SW 1271 (cell line): ENCODE results near the gene LDLRAP1.

Experiments used
- DNase-seq, 2 experiments: peaks; one replicate each; lab custom pipeline; 2025; lab: John Stamatoyannopoulos, UW

LDLRAP1 gene

GRCh38 chr1:25524568-25525360 is 18.6 kb upstream of the LDLRAP1 start:
- no peak for DNase-seq

GRCh38 chr1:25525361-25525688 is 18.1 kb upstream of the LDLRAP1 start:
- DNase-seq = no peak

- DNase-seq = no peak
These were observed 16.7 kb upstream of the LDLRAP1 start for GRCh38 chr1:25526753-25527152.

DNA sequence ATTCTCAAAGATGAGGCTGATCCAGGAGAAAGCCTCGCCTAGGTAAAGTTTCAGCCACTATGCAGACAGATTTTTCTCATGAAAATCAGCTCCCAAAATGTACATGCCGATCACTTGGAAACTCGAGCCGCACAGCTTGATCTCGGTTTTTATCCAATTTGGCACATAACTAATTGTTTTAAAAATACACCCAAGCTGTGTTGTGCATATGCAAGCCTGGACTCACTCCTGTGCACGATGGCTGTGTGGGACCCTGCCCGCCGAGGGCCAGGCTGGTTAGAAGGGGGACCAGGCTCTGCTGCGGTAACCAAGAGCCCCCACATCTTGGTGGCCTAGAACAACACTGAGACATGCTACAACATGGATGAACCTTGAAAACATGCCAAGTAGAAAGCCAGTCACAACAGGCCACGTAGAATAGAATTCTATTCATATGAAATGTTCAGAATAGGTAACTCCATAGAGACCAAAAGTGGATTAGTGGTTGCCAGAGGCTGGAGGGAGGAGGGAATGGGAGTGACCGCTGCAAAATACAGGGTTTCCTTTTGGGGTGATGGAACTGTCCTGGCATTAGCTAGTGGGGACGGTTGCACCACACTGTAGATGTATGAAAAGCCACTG is 16.1 kb upstream of the LDLRAP1 start:
- no peak for DNase-seq

DNA sequence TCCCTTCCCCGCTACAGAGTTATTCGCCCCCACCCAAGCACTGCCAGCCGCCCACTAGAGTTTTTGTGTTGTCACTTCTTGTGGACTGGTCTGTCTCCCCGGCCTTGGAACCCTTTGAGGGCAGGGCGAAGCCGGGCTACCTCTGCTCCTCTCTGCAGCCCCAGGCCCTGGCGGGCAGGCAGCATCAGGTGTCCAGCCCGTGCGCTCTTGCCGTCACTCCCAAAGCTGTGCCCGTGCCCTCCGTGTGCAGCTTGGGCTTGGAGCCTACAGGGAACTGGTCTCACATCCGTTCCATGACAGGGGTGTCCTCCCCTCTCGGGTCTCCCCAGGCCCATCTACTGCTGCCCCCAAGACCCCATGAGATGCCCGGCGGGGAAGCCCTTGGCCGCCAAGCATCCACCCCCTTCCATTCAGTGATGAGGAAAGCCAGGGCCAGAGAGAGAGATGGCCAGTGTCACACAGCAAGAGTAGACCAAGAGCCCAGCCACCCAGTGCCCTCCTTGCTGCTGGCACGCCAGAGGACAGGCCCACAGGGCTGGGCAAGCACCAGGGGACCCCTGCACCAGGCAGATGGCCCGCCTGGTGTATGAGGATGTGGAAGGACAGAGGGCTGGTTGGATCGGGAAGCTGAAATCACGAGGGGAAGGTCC is 15.3 kb upstream of the LDLRAP1 start:
- DNase-seq = no peak

DNA sequence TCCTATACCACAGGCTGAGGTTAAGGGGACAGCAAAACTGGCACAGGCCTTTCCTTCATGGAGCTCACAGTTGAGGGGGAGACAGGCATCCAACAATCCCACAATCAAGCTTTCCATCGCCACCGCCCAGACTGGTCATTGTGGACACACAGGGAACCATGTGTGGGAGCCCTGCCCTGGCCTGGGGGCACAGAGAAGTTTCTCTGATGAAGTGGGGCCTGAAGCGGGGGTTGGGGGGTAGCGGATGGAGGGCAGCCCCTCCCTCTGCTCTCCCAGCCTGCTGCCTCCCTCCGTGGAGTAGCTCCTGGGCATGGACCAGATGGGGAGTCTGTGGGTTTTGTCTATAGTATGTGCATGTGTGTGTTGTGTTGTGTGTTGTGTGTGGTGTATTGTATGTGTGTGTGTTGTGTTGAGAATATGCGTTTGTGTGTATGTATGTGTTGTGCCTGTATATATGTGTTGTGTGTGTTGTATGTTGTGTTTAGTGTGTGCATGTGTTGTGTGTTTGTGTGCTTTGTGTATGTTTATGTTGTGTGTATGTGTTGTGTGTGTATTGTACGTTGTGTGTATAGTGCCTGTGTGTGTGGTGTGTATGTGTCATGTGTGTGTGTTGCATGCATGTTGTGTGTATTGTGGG is 14.4 kb upstream of the LDLRAP1 start:
- DNase-seq = no peak

GRCh38 chr1:25529518-25530185 is 13.8 kb upstream of the LDLRAP1 start:
- no peak for DNase-seq

GRCh38 chr1:25530186-25531081 is 13.0 kb upstream of the LDLRAP1 start:
- DNase-seq = no peak

DNA sequence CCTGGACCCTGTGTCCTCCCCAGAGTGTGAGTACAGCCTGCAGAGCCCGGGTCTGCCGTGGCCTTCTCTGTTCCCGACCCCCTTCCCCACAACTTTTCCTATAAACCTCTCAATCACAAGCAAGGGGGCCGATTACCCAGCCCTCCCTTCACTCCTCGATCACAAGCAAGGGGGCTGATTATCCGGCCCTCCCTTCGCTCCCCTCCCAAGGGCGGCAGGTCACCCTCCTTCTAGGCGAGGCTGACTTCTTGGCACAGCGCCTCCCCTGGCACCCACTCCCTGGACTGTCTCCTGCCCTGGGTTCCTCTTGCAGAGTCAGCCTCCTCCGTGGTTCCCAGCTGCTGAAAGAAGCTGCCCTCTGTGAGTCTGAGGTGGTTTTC is 12.3 kb upstream of the LDLRAP1 start:
- DNase-seq = no peak

- DNase-seq = no peak
These were observed 10.4 kb upstream of the LDLRAP1 start for GRCh38 chr1:25532970-25533369.

- DNase-seq = no peak
These were observed 9.5 kb upstream of the LDLRAP1 start for GRCh38 chr1:25533775-25534409.

DNA sequence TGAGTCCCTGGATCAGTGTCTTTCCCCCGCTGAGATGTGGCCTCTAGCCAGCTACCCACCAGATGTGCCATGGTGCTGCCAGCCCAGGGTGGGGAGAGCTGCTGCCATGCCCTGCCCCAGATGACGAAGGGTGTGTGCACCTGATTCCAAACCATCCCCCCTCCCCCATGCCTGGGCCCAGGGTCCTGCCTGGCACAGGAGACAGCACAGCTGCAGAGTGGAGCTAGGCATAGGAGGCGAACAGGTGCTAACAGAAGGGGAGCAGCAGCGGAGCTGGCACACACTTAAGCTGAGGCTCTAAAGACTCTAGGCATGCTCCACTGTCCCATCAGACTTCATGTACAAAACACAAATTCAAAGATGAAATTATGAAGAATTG is 9.0 kb upstream of the LDLRAP1 start:
- DNase-seq = no peak

DNA sequence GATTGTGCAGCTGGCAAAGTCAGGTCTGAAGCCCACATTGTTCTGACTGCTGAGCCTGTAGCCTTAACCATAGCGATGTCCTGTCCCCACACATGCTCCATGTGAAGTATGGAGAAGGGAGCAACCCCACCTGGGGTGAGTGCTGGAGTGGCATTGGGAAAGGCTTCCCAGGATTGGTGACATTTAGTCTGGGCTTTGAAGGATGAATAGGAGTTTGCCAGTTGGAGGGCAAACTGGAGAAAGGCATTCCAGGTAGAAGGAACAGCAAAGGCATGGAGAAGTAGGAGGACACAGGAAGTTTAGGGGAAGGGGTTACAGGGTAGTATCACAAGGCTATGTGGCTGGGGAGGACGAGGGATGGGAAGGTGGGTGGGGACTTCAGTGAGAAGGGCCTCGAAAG is 7.3 kb upstream of the LDLRAP1 start:
- no peak for DNase-seq

DNA sequence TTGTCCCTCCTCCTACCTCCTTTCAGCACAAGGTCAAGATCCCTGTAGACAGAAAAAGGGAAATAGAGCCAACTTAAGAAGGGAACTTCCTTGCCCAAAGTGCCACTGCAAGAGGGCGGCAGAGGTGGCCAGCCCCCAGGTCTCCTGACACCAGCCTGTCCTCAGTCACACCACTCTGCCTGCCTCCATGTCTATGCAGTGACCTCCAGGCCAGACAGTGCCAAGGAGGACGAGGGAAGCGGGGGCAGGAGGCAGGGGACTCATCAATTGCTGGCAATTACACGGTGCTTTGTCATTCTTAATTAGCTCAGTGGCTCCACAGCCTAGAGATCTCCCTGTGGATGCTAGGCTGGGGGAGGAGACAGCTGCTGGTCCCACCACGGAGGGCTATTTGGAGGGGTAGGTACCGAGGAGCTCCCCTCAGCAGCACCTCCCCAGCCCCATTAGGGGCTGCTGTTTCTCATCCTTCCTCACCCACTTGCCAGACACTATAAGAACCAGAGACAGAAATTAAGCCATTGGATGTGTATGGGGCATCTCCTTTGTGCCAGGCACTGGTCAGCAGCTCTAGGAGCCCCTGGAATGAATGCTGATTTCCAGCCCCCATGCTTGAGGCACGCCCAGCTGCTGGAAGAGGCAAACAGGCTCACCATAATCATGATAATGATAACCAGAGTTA is 6.1 kb upstream of the LDLRAP1 start:
- no peak for DNase-seq

- DNase-seq = no peak
These were observed 5.1 kb upstream of the LDLRAP1 start for GRCh38 chr1:25538191-25538767.

DNA sequence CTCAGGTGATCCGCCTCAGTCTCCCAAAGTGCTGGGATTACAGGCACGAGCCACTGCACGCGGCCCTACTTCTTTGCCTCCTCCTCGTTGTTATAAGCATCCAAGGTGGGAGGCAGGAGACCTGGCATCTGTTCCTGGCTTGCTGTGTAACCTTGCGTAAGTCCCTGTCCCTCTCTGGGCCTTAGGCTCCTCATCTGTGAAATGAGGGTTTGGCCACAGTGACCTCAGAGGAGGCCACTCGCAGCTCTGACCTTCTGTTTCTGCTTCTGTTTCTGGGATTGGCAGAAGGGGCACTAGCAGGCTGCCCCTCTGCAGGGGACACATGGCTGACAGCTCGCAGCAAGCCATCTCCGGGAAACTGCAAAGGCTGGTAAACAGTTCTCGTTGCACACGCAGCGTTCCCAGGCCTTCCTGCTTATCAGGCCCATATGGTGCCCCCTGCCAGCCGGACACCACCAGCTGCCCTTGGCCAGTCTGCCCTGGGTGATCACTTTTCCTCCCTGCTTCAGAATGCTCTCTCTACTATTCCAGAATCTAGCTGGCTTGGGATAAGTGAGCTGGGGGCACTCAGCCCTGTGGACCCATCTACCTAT is 2.6 kb upstream of the LDLRAP1 start:
- DNase-seq = no peak

DNA sequence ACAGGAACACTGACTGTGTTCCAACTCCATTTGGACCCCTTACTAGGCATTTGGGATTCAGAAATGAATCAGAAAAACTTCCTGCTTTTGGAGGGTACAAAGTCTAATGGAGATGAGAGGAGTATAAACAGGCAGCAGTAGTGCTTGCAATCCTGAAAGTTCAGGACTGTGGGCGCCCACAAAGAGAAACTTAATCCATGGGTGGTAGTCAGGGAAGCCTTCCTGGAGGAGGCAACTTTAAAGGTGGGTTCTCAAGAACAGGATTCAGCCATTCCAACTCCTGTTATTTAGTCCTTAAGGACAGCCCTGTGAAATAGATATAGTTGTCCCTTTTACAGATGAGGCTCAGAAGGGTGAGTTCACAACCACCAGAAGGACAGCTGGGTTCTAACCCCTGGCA is 2.0 kb upstream of the LDLRAP1 start:
- DNase-seq = no peak

- DNase-seq = no peak
These were observed 1.3 kb upstream of the LDLRAP1 start for GRCh38 chr1:25541889-25542658.

- DNase-seq = no peak
These were observed 391 bp upstream of the LDLRAP1 start for GRCh38 chr1:25543005-25543424.
